Parathyroid adenoma (tissue), 2 donors: ENCODE results near the gene CTNND1.

ENCODE experiments used
- H2AFZ ChIP-seq: fragments of 300-600 bp; sonication (generic); one replicate; pipeline ENCODE4 v1.7.0; 2017; ENCODE audit warnings: antibody characterized with exemption, mild to moderate bottlenecking
- H3K27ac ChIP-seq: fragments of 300-600 bp; sonication (generic); one replicate; pipeline ENCODE4 v1.7.0; 2017
- H3K27me3 ChIP-seq: fragments of 300-600 bp; sonication (generic); one replicate; pipeline ENCODE4 v1.7.0; 2017; ENCODE audit warnings: low read length; ENCODE audit not compliant: control insufficient read depth, insufficient read depth
- H3K36me3 ChIP-seq: fragments of 300-600 bp; sonication (generic); one replicate; pipeline ENCODE4 v1.7.0; 2017; ENCODE audit warnings: low read length; ENCODE audit not compliant: control insufficient read depth, insufficient read depth
- H3K4me1 ChIP-seq: fragments of 300-600 bp; sonication (generic); one replicate; pipeline ENCODE4 v1.7.0; 2017; ENCODE audit warnings: control low read depth
- H3K4me2 ChIP-seq: fragments of 300-600 bp; sonication (generic); one replicate; pipeline ENCODE4 v1.7.0; 2017; ENCODE audit warnings: low read length
- H3K4me3 ChIP-seq: fragments of 300-600 bp; sonication (generic); one replicate; pipeline ENCODE4 v1.7.0; 2017; ENCODE audit warnings: low read depth, low read length
- H3K79me2 ChIP-seq: fragments of 300-600 bp; sonication (generic); one replicate; pipeline ENCODE4 v1.7.0; 2017; ENCODE audit warnings: control low read depth
- H3K9ac ChIP-seq: fragments of 300-600 bp; sonication (generic); one replicate; pipeline ENCODE4 v1.7.0; 2017; ENCODE audit warnings: mild to moderate bottlenecking
- H3K9me3 ChIP-seq: fragments of 300-600 bp; sonication (generic); one replicate; pipeline ENCODE4 v1.7.0; 2017; ENCODE audit warnings: low read length; ENCODE audit not compliant: control insufficient read depth
- TF ChIP-seq, protein P1 (sequence below): fragments of 300-600 bp; sonication (generic); IDR thresholded peaks from one replicate; pipeline ENCODE4 v1.7.0; 2017; ENCODE audit warnings: antibody characterized with exemption, mild to moderate bottlenecking
- donor health status: primary hyperparathyroidism.

The CTNND1 gene

GRCh38 chr11:57779276-57779675 lies 17.7 kb downstream of the CTNND1 start:
- H3K4me2 ChIP-seq, result peak overlapping the region; percentile 43
- no peak overlapping the region for H3K9ac ChIP-seq
- TF ChIP-seq, protein P1, sequence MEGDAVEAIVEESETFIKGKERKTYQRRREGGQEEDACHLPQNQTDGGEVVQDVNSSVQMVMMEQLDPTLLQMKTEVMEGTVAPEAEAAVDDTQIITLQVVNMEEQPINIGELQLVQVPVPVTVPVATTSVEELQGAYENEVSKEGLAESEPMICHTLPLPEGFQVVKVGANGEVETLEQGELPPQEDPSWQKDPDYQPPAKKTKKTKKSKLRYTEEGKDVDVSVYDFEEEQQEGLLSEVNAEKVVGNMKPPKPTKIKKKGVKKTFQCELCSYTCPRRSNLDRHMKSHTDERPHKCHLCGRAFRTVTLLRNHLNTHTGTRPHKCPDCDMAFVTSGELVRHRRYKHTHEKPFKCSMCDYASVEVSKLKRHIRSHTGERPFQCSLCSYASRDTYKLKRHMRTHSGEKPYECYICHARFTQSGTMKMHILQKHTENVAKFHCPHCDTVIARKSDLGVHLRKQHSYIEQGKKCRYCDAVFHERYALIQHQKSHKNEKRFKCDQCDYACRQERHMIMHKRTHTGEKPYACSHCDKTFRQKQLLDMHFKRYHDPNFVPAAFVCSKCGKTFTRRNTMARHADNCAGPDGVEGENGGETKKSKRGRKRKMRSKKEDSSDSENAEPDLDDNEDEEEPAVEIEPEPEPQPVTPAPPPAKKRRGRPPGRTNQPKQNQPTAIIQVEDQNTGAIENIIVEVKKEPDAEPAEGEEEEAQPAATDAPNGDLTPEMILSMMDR, result no peak
- H3K4me1 ChIP-seq, result peaks cover 48% of the 10 kb centered on the region
- H3K27ac ChIP-seq, result peak overlapping the region; percentile 87
- no peak overlapping the region for H2AFZ ChIP-seq
- H3K9me3 ChIP-seq, result no peaks in the 10 kb centered on the region
- H3K79me2 ChIP-seq, result peaks cover 16% of the 10 kb centered on the region
- no peaks in the 10 kb centered on the region for H3K36me3 ChIP-seq
- H3K4me3 ChIP-seq, result peak overlapping the region; percentile 43
- H3K27me3 ChIP-seq, result no peaks in the 10 kb centered on the region

GRCh38 chr11:57781529-57781943 lies 19.9 kb downstream of the CTNND1 start:
- Histone ChIP-seq H3K9ac (no peak overlapping the region), H2AFZ (no peak overlapping the region), H3K9me3 (no peaks in the 10 kb centered on the region), H3K4me3 (peak overlapping the region; percentile 34), H3K79me2 (peaks cover 25% of the 10 kb centered on the region), H3K27me3 (no peaks in the 10 kb centered on the region), H3K36me3 (no peaks in the 10 kb centered on the region), H3K27ac (peak overlapping the region; percentile 87), H3K4me2 (peak overlapping the region; percentile 57), H3K4me1 (peaks cover 44% of the 10 kb centered on the region)
- TF ChIP-seq, protein P1, result no peak

- Histone ChIP-seq H3K4me2 (no peak overlapping the region), H3K4me3 (no peak overlapping the region), H2AFZ (no peak overlapping the region), H3K4me1 (peaks cover 21% of the 10 kb centered on the region), H3K9me3 (no peaks in the 10 kb centered on the region), H3K27me3 (no peaks in the 10 kb centered on the region), H3K9ac (no peak overlapping the region), H3K36me3 (no peaks in the 10 kb centered on the region), H3K27ac (no peak overlapping the region), H3K79me2 (peaks cover 40% of the 10 kb centered on the region)
- TF ChIP-seq, protein P1, result no peak
These were observed 23.5 kb downstream of the CTNND1 start for GRCh38 chr11:57785072-57785471.

DNA sequence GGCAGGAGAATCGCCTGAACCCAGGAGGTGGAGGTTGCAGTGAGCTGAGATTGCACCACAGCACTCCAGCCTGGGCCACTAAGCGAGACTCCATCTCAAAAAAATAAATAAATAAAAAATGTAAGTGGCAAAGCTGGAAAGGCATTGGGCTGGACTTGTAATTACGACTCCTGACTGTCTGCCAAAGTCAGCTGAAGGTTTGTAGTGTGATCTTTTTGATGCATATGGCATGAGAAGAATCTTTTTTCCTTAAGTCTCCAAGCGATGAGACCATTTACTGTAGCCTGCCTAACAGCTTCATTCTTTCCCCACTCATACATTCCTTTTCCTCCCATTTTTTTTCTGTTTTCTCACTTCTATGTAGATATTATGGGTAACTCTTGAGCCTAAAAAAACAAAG lies 24.8 kb downstream of the CTNND1 start:
- H3K4me2 ChIP-seq, result no peak overlapping the region
- H3K36me3 ChIP-seq, result no peaks in the 10 kb centered on the region
- no peak overlapping the region for H3K4me3 ChIP-seq
- no peak overlapping the region for H3K9ac ChIP-seq
- no peaks in the 10 kb centered on the region for H3K27me3 ChIP-seq
- H3K79me2 ChIP-seq, result peaks cover 47% of the 10 kb centered on the region
- no peaks in the 10 kb centered on the region for H3K9me3 ChIP-seq
- peaks cover 13% of the 10 kb centered on the region for H3K4me1 ChIP-seq
- H3K27ac ChIP-seq, result no peak overlapping the region
- TF ChIP-seq, protein P1, result no peak
- H2AFZ ChIP-seq, result no peak overlapping the region

DNA sequence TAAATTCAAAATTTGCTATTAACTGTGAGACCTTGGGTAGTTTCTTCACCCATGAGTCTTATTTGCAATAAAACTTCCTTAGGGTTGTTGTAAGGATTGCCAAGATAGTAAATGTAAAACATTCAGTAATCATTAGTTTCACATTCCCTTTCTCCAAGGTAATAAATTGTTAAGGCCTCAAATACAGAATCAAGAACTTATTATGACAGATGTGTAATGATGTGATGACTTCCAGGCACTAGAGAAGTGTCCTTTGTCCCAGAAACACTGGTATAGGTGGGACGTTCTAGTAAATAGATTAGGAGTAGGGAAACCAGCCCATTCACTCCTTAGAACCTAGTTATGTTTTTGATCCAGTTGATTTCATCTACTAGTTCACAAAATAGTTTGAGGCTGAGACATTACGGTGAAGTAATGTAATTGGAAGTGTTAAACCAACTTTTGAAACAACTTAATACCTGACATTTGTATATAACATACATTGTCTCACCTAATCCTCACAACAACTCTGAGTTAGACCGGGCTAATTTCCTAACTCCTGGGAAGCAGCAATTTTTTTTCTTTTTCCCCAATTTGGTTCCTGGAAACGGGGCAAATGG lies 25.5 kb downstream of the CTNND1 start:
- Histone ChIP-seq H2AFZ (no peak overlapping the region), H3K9ac (no peak overlapping the region), H3K4me1 (peaks cover 12% of the 10 kb centered on the region), H3K4me2 (no peak overlapping the region), H3K9me3 (no peaks in the 10 kb centered on the region), H3K4me3 (no peak overlapping the region), H3K79me2 (peaks cover 50% of the 10 kb centered on the region), H3K36me3 (no peaks in the 10 kb centered on the region), H3K27me3 (no peaks in the 10 kb centered on the region), H3K27ac (no peak overlapping the region)
- TF ChIP-seq, protein P1, result no peak
